Suprapubic skin (tissue), 4 donors: ENCODE results near the gene UEVLD.

Experiments used
- POLR2A ChIP-seq, 2 donors: fragments of 450-650 bp; IDR thresholded peaks; one replicate each; pipeline ENCODE4 v1.6.1; 2017; ENCODE audit warnings: antibody characterized with exemption in 2 of 2, mild to moderate bottlenecking in 2 of 2, moderate library complexity in 2 of 2
- POLR2AphosphoS5 ChIP-seq, 3 donors: sonication (generic); formaldehyde crosslinking; IDR thresholded peaks; one replicate each; pipeline ENCODE4 v1.6.1; 2017; ENCODE audit warnings: antibody characterized with exemption in 3 of 3
- TF ChIP-seq, protein P1 (sequence below), 2 donors: fragments of 200-600 bp in 1 of 2; fragments of 450-650 bp in 1 of 2; sonication (generic) in 1 of 2; IDR thresholded peaks; one replicate each; pipeline ENCODE4 v1.5.1; 2016 to 2019; ENCODE audit warnings: antibody characterized with exemption in 2 of 2, mild to moderate bottlenecking in 1 of 2, moderate library complexity in 1 of 2

DNA sequence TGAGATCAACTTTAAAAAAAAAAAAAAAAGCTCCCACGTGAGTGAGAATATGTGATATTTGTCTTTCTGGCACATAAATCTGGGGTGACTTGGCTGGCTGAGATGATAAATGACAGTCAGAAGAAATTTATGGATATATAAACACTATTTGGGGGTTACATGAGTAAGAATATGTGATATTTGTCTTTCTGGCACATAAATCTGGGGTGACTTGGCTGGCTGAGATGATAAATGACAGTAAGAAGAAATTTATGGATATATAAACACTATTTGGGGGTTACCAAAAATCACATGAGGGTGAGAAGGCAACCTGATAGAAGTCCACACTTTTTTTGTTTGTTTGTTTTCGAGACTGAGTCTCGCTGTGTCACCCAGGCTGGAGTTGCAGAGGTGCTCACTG, 55.2 kb downstream of the UEVLD start:
- TF ChIP-seq, protein P1, sequence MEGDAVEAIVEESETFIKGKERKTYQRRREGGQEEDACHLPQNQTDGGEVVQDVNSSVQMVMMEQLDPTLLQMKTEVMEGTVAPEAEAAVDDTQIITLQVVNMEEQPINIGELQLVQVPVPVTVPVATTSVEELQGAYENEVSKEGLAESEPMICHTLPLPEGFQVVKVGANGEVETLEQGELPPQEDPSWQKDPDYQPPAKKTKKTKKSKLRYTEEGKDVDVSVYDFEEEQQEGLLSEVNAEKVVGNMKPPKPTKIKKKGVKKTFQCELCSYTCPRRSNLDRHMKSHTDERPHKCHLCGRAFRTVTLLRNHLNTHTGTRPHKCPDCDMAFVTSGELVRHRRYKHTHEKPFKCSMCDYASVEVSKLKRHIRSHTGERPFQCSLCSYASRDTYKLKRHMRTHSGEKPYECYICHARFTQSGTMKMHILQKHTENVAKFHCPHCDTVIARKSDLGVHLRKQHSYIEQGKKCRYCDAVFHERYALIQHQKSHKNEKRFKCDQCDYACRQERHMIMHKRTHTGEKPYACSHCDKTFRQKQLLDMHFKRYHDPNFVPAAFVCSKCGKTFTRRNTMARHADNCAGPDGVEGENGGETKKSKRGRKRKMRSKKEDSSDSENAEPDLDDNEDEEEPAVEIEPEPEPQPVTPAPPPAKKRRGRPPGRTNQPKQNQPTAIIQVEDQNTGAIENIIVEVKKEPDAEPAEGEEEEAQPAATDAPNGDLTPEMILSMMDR (IDR thresholded peaks at IDR 0.05) = no peak
- TF ChIP-seq POLR2A (IDR thresholded peaks at IDR 0.05) (no peak), POLR2AphosphoS5 (IDR thresholded peaks at IDR 0.05) (no peak)
